IPS DF 19.7 (cell line): ENCODE results near the gene MYD88.
"Not testable (repeated sequence)": the region's sequence is repeated elsewhere in the genome, so short reads cannot be mapped to it uniquely, and the experiment has no call there.

ENCODE experiments used
- DNase-seq: peaks from one replicate; pipeline ENCODE4 v3.0.0-alpha.2; 2013; ENCODE audit warnings: low read depth, low spot score

MYD88 gene

DNA sequence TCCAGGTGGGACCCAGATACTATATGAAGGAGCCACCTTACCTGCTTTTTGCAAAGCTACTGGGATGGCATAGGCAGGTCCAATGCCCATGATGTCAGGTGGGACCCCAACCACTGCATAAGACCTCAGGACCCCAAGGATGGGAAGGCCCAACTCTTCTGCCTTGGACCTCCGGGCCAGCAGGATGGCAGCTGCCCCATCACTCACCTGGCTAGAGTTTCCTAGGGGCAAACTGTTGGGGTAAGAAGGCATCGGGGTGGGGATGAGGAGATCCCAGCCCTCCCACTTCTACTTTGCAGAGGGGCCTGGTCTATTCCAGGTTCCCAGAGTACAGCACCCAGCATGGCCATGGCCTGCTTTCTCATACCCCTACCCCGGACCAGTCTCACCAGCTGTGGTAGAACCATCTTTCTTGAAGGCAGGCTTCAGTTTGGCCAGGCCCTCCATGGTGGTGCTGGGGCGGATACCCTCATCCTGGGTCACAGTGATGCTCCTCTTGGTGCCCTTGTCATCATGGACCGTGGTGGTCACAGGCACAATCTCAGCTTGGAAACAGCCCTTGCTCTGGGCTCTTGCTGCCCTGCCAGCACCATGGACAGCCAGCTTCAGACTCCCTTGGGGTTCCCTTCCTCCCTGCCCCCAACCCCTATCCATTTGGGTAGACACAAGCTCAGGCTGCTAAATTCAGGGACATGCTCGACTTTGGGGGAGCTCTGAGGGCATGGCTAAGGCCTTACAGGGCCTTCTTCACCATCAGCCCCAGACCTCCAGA, 12.2 kb upstream of the MYD88 start:
- no peak for DNase-seq

DNA sequence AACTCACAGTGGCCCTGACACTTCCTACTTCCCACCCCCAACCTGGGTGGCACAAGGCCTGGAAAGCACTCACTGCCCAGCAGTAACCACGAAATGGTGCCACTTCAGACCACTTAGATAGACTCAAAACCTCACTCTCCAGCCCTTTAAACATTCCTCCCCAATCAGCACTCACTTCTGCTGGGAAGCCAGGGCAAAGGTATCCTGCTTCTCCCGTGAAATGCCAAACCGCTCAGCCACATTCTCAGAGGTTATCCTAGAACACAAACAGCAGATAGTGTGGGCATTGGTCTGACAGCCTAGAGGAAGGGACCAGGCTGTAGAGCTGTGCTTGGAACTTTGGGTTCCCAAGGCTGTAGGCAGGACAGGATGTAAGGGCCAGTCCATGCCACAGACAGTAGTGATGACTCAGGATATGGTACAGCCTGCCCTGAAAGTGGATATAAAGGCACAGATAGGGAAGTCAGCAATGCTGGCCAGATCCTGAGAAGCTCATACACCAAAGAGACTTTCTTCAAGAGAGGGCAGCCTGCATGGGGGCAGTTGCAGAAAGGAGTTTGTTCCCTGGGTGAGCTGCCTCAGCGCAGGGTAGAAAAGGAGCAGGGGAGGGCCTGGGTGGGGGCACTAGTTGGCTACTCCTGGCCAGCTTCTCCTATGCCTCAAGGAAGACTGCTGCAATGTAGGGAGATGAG, 10.7 kb upstream of the MYD88 start:
- no peak for DNase-seq

GRCh38 chr3:38128303-38128655, 10.2 kb upstream of the MYD88 start:
- no peak for DNase-seq

GRCh38 chr3:38129058-38129457, 9.4 kb upstream of the MYD88 start:
- DNase-seq, result no peak

DNA sequence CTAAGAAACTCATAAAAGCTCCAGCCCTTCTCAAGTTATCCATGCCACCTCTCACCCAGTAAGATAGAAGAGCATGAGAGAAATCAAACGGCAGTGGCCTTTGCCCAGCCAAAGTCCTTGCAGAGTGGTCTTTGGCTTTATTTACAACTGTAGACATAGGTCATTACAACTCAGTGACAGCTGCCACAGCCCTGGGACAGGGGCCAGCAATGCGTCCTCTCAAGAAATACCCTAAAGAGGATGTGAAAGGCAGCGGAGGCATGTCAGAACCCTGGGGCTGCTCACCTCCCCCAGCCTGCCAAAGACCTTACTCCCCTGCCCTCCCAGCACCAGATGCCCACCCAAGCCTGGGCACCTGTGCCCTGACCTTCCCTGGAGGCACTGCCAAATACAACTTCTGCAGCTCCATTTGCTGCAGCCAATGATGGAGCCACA, 7.8 kb upstream of the MYD88 start:
- no peak for DNase-seq

GRCh38 chr3:38131621-38132369, 6.7 kb upstream of the MYD88 start:
- no peak for DNase-seq

DNA sequence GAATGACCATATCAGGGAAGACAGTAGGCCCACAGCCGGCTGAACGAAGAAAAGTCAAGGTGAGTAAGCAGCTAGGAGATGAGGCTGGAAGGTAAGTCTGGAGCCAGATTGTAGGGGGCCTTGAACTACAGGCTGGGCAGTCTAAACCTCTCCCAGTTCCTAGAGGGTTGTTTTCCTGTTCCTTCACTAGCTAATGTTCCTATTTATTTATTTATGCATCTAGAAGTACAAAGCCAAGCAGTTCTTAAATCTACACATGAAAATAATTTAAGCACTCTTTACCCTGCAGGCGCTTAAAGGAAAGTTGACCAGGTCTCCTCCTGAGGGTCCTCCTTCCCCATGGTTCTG, 5.3 kb upstream of the MYD88 start:
- DNase-seq, result no peak

GRCh38 chr3:38133557-38134405, 4.7 kb upstream of the MYD88 start:
- DNase-seq, result no peak

- DNase-seq, result not testable (repeated sequence)
Observed at GRCh38 chr3:38134517-38135143, 3.8 kb upstream of the MYD88 start.

- DNase-seq, result not testable (repeated sequence)
Observed at GRCh38 chr3:38135621-38136277, 2.7 kb upstream of the MYD88 start.

DNA sequence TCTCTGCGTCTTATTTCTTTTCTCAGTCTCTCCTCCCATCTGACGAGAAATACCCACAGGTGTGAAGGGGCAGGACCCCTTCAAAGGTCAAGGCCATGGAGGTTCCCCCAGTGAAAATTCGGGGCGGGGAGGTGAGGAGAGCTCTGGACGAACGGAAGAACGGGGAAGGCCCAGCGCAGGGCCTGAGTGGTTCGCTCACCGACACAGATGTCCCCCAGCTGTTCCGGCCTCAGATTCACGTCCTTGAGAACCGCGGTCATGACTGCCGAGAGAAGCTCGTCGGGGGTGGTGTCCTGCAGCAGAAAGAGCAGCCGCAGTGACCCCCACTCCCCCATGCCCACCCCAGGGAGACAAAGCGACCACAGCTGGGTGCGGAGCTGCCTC, 2.1 kb upstream of the MYD88 start:
- no peak for DNase-seq

GRCh38 chr3:38136777-38137614, 1.5 kb upstream of the MYD88 start, which contains the start of gene ACAA1:
ACAA1 (minus strand) TSS chr3:38137127; CDS start chr3:38137035, 92 bp downstream.
- DNase-seq, result peak; percentile 98

- no peak for DNase-seq
Observed at GRCh38 chr3:38137615-38138348, 679 bp upstream of the MYD88 start.

- DNase-seq, result no peak
Observed at GRCh38 chr3:38139191-38139590, 730 bp downstream of the MYD88 start.

DNA sequence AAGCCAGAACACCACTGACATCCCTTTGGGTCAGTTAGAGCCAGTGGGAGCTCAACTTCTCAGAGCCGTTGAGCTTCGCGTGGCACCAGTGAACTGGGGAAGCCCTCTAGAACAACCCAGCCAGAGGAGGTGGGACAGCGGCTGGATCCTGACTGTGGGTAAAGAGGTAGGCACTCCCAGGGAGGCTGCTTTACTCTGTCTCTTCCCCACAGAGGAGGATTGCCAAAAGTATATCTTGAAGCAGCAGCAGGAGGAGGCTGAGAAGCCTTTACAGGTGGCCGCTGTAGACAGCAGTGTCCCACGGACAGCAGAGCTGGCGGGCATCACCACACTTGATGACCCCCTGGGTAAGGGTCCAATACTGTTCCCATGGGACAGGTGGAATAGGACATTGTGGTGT, 1.2 kb downstream of the MYD88 start:
- no peak for DNase-seq

GRCh38 chr3:38140326-38141172, 2.1 kb downstream of the MYD88 start:
- DNase-seq, result no peak

DNA sequence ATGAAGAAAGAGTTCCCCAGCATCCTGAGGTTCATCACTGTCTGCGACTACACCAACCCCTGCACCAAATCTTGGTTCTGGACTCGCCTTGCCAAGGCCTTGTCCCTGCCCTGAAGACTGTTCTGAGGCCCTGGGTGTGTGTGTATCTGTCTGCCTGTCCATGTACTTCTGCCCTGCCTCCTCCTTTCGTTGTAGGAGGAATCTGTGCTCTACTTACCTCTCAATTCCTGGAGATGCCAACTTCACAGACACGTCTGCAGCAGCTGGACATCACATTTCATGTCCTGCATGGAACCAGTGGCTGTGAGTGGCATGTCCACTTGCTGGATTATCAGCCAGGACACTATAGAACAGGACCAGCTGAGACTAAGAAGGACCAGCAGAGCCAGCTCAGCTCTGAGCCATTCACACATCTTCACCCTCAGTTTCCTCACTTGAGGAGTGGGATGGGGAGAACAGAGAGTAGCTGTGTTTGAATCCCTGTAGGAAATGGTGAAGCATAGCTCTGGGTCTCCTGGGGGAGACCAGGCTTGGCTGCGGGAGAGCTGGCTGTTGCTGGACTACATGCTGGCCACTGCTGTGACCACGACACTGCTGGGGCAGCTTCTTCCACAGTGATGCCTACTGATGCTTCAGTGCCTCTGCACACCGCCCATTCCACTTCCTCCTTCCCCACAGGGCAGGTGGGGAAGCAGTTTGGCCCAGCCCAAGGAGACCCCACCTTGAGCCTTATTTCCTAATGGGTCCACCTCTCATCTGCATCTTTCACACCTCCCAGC, 2.9 kb downstream of the MYD88 start:
- no peak for DNase-seq

- no peak for DNase-seq
Observed at GRCh38 chr3:38141952-38142273, 3.5 kb downstream of the MYD88 start.
